Measurements from ENCODE around the gene PKIG. TPM values are rescaled to one million over a fixed set of nuclear protein-coding genes. Genes with fewer than 3 reads are reported as not detected.
"Not testable (repeated sequence)": the region's sequence is repeated elsewhere in the genome, so short reads cannot be mapped to it uniquely, and the experiment has no call there.

PKIG gene
- total RNA-seq, 1 experiment from 2014 or later = 41.9 TPM

DNA sequence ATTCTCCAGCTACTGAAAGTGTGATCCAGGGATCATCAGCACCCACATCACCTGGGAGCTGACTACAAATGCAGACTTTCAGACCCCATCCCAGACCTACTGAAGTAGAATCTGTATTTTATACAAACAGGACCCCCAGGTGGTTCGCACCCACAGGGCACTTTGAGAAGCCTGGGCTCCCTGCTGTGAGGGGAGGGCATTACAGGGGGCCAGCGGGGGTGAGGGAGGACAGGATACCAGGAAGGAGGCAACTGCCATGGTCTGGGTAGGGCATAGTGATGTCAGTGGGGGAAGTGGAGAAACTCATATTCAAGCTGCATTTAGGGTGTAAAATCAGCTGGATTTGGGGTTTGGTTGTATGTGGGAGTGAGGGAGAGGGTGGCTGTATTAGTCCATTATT lies 71.2 kb downstream of the PKIG start:
- no peak for DNase-seq
- ChIA-PET POLR2A (ENCODE audit: unreplicated experiment) (no interaction called here), CTCF (interaction anchor here (0.5 kb wide), 1 partner anchor 72 kb away, joined by 4 read pairs; no protein-coding TSS in a partner anchor)
- 0 out of 2 replicates have a peak, but pooled peaks cover 4% of the 10 kb centered on the region for H3F3A ChIP-seq (ENCODE audit: insufficient read depth, low read depth)
- no peak overlapping the region for H2AFZ ChIP-seq
- no peaks in the 10 kb centered on the region for H3K9me3 ChIP-seq (ENCODE audit: insufficient read depth, low read depth)
- H3K27ac ChIP-seq = no peak overlapping the region
- no peak for TF ChIP-seq EZH2 (IDR thresholded peaks at IDR 0.05; ENCODE audit: low read depth)
- TF ChIP-seq, protein P1, sequence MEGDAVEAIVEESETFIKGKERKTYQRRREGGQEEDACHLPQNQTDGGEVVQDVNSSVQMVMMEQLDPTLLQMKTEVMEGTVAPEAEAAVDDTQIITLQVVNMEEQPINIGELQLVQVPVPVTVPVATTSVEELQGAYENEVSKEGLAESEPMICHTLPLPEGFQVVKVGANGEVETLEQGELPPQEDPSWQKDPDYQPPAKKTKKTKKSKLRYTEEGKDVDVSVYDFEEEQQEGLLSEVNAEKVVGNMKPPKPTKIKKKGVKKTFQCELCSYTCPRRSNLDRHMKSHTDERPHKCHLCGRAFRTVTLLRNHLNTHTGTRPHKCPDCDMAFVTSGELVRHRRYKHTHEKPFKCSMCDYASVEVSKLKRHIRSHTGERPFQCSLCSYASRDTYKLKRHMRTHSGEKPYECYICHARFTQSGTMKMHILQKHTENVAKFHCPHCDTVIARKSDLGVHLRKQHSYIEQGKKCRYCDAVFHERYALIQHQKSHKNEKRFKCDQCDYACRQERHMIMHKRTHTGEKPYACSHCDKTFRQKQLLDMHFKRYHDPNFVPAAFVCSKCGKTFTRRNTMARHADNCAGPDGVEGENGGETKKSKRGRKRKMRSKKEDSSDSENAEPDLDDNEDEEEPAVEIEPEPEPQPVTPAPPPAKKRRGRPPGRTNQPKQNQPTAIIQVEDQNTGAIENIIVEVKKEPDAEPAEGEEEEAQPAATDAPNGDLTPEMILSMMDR (conservative IDR thresholded peaks at IDR 0.05) = no peak
- H3K9me2 ChIP-seq (ENCODE audit: insufficient read depth) = no peaks in the 10 kb centered on the region
- H3K27me3 ChIP-seq (ENCODE audit: insufficient read depth, low read depth) = no peaks in the 10 kb centered on the region
- no peaks in the 10 kb centered on the region for H3K79me2 ChIP-seq (ENCODE audit: low read depth)
- BruUV-seq (replicated peaks) = no TSS peak
- peaks cover 11% of the 10 kb centered on the region; the same call in 1 of the 2 replicates for H3K4me1 ChIP-seq (replicated peaks; ENCODE audit: insufficient read depth)
- H3K36me3 ChIP-seq (ENCODE audit: low read depth) = no peaks in the 10 kb centered on the region
- intact Hi-C loops (cut with micrococcal nuclease; ENCODE audit: unreplicated experiment) = loop anchor here (1.0 kb wide), 1 partner anchor 30 kb away; no protein-coding TSS in a partner anchor
- no peaks in the 10 kb centered on the region for H4K20me1 ChIP-seq (ENCODE audit: insufficient read depth)
- H3K4me2 ChIP-seq = no peak overlapping the region
- H3K4me3 ChIP-seq = no peak overlapping the region

DNA sequence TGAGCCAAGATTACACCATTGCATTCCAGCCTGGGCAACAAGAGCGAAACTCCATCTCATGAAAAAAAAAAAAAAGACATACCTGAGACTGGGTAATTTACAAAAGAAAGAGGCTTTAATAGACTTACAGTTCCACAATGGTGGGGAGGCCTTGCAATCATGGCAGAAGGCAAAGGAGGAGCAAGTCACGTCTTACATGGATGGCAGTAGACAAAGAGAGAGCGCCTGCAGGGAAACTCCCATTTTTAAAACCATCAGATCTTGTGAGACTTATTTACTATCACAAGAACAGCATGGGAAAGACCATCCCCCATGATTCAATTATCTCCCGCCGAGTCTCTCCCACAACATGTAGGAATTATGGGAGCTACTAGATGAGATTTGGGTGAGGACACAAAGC lies 71.8 kb downstream of the PKIG start:
- H3K27ac ChIP-seq; H3K79me2 ChIP-seq (ENCODE audit: low read depth); intact Hi-C loops (cut with micrococcal nuclease; ENCODE audit: unreplicated experiment); H3K27me3 ChIP-seq (ENCODE audit: insufficient read depth, low read depth); H3K4me3 ChIP-seq; H2AFZ ChIP-seq; POLR2A ChIA-PET (ENCODE audit: unreplicated experiment); H3K9me3 ChIP-seq (ENCODE audit: insufficient read depth, low read depth); H3F3A ChIP-seq (ENCODE audit: insufficient read depth, low read depth); BruUV-seq (replicated peaks); H3K36me3 ChIP-seq (ENCODE audit: low read depth); H4K20me1 ChIP-seq (ENCODE audit: insufficient read depth); H3K9me2 ChIP-seq (ENCODE audit: insufficient read depth); DNase-seq; H3K4me2 ChIP-seq: not testable (repeated sequence)
- CTCF ChIA-PET = interaction anchor here (0.6 kb wide), 1 partner anchor 436 kb away, joined by 3 read pairs; no protein-coding TSS in a partner anchor
- peaks cover 11% of the 10 kb centered on the region; the same call in 1 of the 2 replicates for H3K4me1 ChIP-seq (replicated peaks; ENCODE audit: insufficient read depth)

DNA sequence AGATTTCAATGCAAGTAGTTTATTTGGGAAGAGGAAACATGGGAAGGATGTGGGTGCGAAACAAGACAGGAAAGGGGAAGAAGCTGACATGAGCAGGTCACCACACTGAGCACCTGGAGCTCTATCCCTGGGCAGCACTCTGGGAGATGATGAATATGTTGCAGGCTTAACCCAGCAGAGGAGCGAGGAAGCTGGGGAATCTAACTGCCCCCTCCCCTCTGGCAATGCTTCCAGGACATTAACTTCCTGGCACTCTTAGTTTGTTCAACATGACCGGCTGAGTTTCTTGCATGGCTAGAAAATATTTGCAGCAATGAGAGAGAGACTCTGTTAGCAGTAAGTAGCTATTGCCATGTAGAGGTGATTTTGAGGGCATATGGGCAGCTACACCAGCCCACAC lies 74.1 kb downstream of the PKIG start:
- Histone ChIP-seq H3K79me2 (ENCODE audit: low read depth) (no peaks in the 10 kb centered on the region), H3K36me3 (ENCODE audit: low read depth) (no peaks in the 10 kb centered on the region), H3K4me1 (replicated peaks; ENCODE audit: insufficient read depth) (0 out of 2 replicates have a peak, but pooled peaks cover 4% of the 10 kb centered on the region), H4K20me1 (ENCODE audit: insufficient read depth) (no peaks in the 10 kb centered on the region), H3K4me3 (no peak overlapping the region), H3K27ac (no peak overlapping the region), H3F3A (ENCODE audit: insufficient read depth, low read depth) (no peaks in the 10 kb centered on the region), H3K27me3 (ENCODE audit: insufficient read depth, low read depth) (no peaks in the 10 kb centered on the region), H3K4me2 (no peak overlapping the region), H3K9me2 (ENCODE audit: insufficient read depth) (no peaks in the 10 kb centered on the region), H2AFZ (no peak overlapping the region), H3K9me3 (ENCODE audit: insufficient read depth, low read depth) (no peaks in the 10 kb centered on the region)
- ChIA-PET CTCF (interaction anchor here (0.5 to 1.0 kb wide), 2 partner anchors 27 to 30 kb away, joined by 3 read pairs; no protein-coding TSS in a partner anchor), POLR2A (ENCODE audit: unreplicated experiment) (interaction anchor here (0.5 to 0.6 kb wide), 2 partner anchors 31 to 253 kb away, joined by 4 to 6 read pairs; no protein-coding TSS in a partner anchor)
- intact Hi-C loops (cut with micrococcal nuclease; ENCODE audit: unreplicated experiment) = no loop called here
- BruUV-seq (replicated peaks) = no TSS peak
- no peak for TF ChIP-seq EZH2 (IDR thresholded peaks at IDR 0.05; ENCODE audit: low read depth)
- no peak for DNase-seq

DNA sequence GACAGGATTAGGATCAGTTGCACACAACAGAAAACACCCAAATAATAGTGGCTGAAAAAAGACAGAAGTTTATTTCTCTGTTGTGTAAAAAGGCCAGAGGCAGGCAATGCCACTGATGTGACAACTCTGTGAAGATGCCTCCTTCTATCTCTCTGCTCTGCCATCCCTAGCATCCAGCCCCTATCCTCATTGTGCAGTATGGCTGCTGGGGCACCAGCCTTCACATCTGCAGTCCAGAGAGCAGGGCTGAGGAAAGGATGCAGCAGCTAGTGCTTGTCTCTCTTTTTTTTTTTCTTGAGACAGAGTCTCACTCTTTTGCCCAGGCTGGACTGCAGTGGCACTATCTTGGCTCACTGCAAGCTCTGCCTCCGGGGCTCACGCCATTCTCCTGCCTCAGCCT lies 75.5 kb downstream of the PKIG start:
- H3K4me2 ChIP-seq = no peak overlapping the region
- 0 out of 2 replicates have a peak, but pooled peaks cover 3% of the 10 kb centered on the region for H3K4me1 ChIP-seq (replicated peaks; ENCODE audit: insufficient read depth)
- no peaks in the 10 kb centered on the region for H3K27me3 ChIP-seq (ENCODE audit: insufficient read depth, low read depth)
- H3F3A ChIP-seq (ENCODE audit: insufficient read depth, low read depth) = no peaks in the 10 kb centered on the region
- H2AFZ ChIP-seq = no peak overlapping the region
- H3K79me2 ChIP-seq (ENCODE audit: low read depth) = no peaks in the 10 kb centered on the region
- POLR2A ChIA-PET (ENCODE audit: unreplicated experiment) = no interaction called here
- BruUV-seq (replicated peaks) = no TSS peak
- no peaks in the 10 kb centered on the region for H3K36me3 ChIP-seq (ENCODE audit: low read depth)
- intact Hi-C loops (cut with micrococcal nuclease; ENCODE audit: unreplicated experiment) = no loop called here
- H3K9me2 ChIP-seq (ENCODE audit: insufficient read depth) = no peaks in the 10 kb centered on the region
- H3K27ac ChIP-seq = no peak overlapping the region
- no peak for DNase-seq
- no peaks in the 10 kb centered on the region for H4K20me1 ChIP-seq (ENCODE audit: insufficient read depth)
- TF ChIP-seq, protein P1 (conservative IDR thresholded peaks at IDR 0.05) = no peak
- TF ChIP-seq EZH2 (IDR thresholded peaks at IDR 0.05; ENCODE audit: low read depth) = no peak
- CTCF ChIA-PET = no interaction called here
- no peaks in the 10 kb centered on the region for H3K9me3 ChIP-seq (ENCODE audit: insufficient read depth, low read depth)
- no peak overlapping the region for H3K4me3 ChIP-seq
